ENCODE measurements around the gene SRSF7.
"Not testable (repeated sequence)": the region's sequence is repeated elsewhere in the genome, so short reads cannot be mapped to it uniquely, and the experiment has no call there.

The SRSF7 gene

GRCh38 chr2:38731090-38731489 is 20.1 kb downstream of the SRSF7 start:
- DNase-seq, result no peak

- no peak for DNase-seq
Measured at GRCh38 chr2:38728694-38729093, 22.5 kb downstream of the SRSF7 start.

- no peak for DNase-seq
Measured at GRCh38 chr2:38727661-38728060, 23.5 kb downstream of the SRSF7 start.

- no peak for DNase-seq
Measured at GRCh38 chr2:38723173-38723572, 28.0 kb downstream of the SRSF7 start.

GRCh38 chr2:38722271-38723061 is 28.7 kb downstream of the SRSF7 start:
- peak; percentile 39 to 50 for DNase-seq

GRCh38 chr2:38720613-38721241 is 30.4 kb downstream of the SRSF7 start:
- no peak for DNase-seq

GRCh38 chr2:38719706-38720105 is 31.5 kb downstream of the SRSF7 start:
- no peak for DNase-seq

- DNase-seq, result no peak
Measured at GRCh38 chr2:38718601-38719000, 32.6 kb downstream of the SRSF7 start.

GRCh38 chr2:38716185-38716584 is 35.0 kb downstream of the SRSF7 start:
- no peak for DNase-seq

- not testable (repeated sequence) for DNase-seq
Measured at GRCh38 chr2:38714941-38715340, 36.2 kb downstream of the SRSF7 start.

- no peak for DNase-seq
Measured at GRCh38 chr2:38713338-38713737, 37.8 kb downstream of the SRSF7 start.

GRCh38 chr2:38712871-38713270 is 38.3 kb downstream of the SRSF7 start:
- DNase-seq, result no peak

- DNase-seq, result no peak
Measured at GRCh38 chr2:38712413-38712812, 38.7 kb downstream of the SRSF7 start.

- DNase-seq, result no peak
Measured at GRCh38 chr2:38711558-38711957, 39.6 kb downstream of the SRSF7 start.

GRCh38 chr2:38709567-38710194 is 41.5 kb downstream of the SRSF7 start:
- no peak for DNase-seq

GRCh38 chr2:38708900-38709566 is 42.1 kb downstream of the SRSF7 start:
- DNase-seq, result no peak

- DNase-seq, result not testable (repeated sequence)
Measured at GRCh38 chr2:38708491-38708890, 42.7 kb downstream of the SRSF7 start.

GRCh38 chr2:38706846-38707345 is 44.3 kb downstream of the SRSF7 start:
- no peak for DNase-seq

GRCh38 chr2:38704664-38705063 is 46.5 kb downstream of the SRSF7 start:
- no peak for DNase-seq

GRCh38 chr2:38703336-38703735 is 47.8 kb downstream of the SRSF7 start:
- DNase-seq, result not testable (repeated sequence)

GRCh38 chr2:38702413-38702812 is 48.7 kb downstream of the SRSF7 start:
- no peak for DNase-seq

- no peak for DNase-seq
Measured at GRCh38 chr2:38701542-38701941, 49.6 kb downstream of the SRSF7 start.

GRCh38 chr2:38700881-38701458 is 50.2 kb downstream of the SRSF7 start:
- no peak for DNase-seq

Data from stimulated activated CD4-positive, alpha-beta T cell treated with anti-CD3 and anti-CD28 coated beads, Interleukin-2, amount 100 ng/mL, for 48 hours (primary cell).